HCT116 (cell line): Measurements from ENCODE around the gene PYGL. TPM values are rescaled to one million over a fixed set of nuclear protein-coding genes. Genes with fewer than 3 reads are reported as not detected.

Experiments
- ATAC-seq: fragments of 200-7000 bp; cut with Tn5 transposase; 2 replicates; pipeline ENCODE4 v1.9.1; 2020; ENCODE audit warnings: mild to moderate bottlenecking, moderate library complexity
- BruUV-seq: library from RNA; stranded (reverse); fragments of 400-500 nt; replicated peaks from 2 replicates; lab custom pipeline; 2021; lab: Mats Ljungman, UMichigan
- CTCF ChIA-PET: fragments of 300-600 bp; sonication (Branson Sonifier 250); formaldehyde crosslinking; loops from one replicate; lab custom pipeline; 2021; ENCODE audit warnings: antibody characterized with exemption; lab: Charles Lee
- POLR2A ChIA-PET: fragments of 300-600, 350-600 bp; sonication (Branson Sonifier 250); formaldehyde crosslinking; loops from one replicate; lab custom pipeline; 2021; ENCODE audit warnings: antibody characterized with exemption; lab: Charles Lee
- RAD21 ChIA-PET, 2 experiments: fragments of 300-600 bp; sonication (Branson Sonifier 250); formaldehyde crosslinking; loops; one replicate each; lab custom pipeline; 2023; ENCODE audit warnings: low total read pairs in 2 of 2; ENCODE audit not compliant: uncharacterized antibody in 2 of 2, unreplicated experiment in 2 of 2, low non-redundant PET in 1 of 2; lab: Charles Lee
- DNase-seq: peaks from one replicate; pipeline ENCODE4 v3.0.0-alpha.2; 2010; ENCODE audit warnings: low read depth, low spot score
- H2AFZ ChIP-seq: fragments of 200-600 bp; shearing (Covaris generic), sonication (generic); 2 replicates; pipeline ENCODE4 v1.6.1; 2017; ENCODE audit warnings: low read depth, mixed run types, mixed read lengths, antibody characterized with exemption, low read length; ENCODE audit not compliant: poor library complexity, severe bottlenecking
- H3K27ac ChIP-seq: 2 replicates; pipeline ENCODE4 v1.5.1; 2012; ENCODE audit warnings: low read depth, low read length
- H3K27me3 ChIP-seq: fragments of 200-600 bp; sonication (generic); 2 replicates; pipeline ENCODE4 v1.6.1; 2016; ENCODE audit warnings: mixed run types, low read length, mixed read lengths; ENCODE audit not compliant: insufficient read depth
- H3K36me3 ChIP-seq, 2 experiments: fragments of 200-500 bp in 1 of 2; fragments of 200-600 bp in 1 of 2; sonication (Bioruptor generic) in 1 of 2; sonication (generic) in 1 of 2; 2 replicates each; pipeline versions ENCODE4 v1.5.1 to v1.6.1; 2014 to 2016; ENCODE audit warnings: low read length in 2 of 2, inconsistent platforms in 1 of 2, mixed read lengths in 1 of 2, mixed run types in 1 of 2; ENCODE audit not compliant: insufficient read depth in 2 of 2, control insufficient read depth in 1 of 2
- H3K4me1 ChIP-seq, 2 experiments: fragments of 200-600 bp in 1 of 2; sonication (generic) in 1 of 2; 2 replicates each; pipeline versions ENCODE4 v1.5.1 to v1.6.1; 2012 to 2017; ENCODE audit warnings: low read length in 2 of 2, inconsistent platforms in 1 of 2, mild to moderate bottlenecking in 1 of 2, mixed read lengths in 1 of 2, mixed run types in 1 of 2, moderate library complexity in 1 of 2; ENCODE audit not compliant: insufficient read depth in 2 of 2, control insufficient read depth in 1 of 2
- H3K4me2 ChIP-seq: fragments of 200-600 bp; sonication (generic); 2 replicates; pipeline ENCODE4 v1.6.1; 2017; ENCODE audit warnings: mixed run types, low read length, mixed read lengths
- H3K4me3 ChIP-seq, 2 experiments: fragments of 200-600 bp in 1 of 2; sonication (generic) in 1 of 2; replicated peaks in 1 of 2; 2 replicates each; pipeline ENCODE4 v1.5.1; 2011 to 2016; ENCODE audit warnings: low read length in 2 of 2, control low read depth in 1 of 2, low read depth in 1 of 2, mild to moderate bottlenecking in 1 of 2, mixed read lengths in 1 of 2, mixed run types in 1 of 2
- H3K79me2 ChIP-seq: fragments of 200-600 bp; sonication (generic); 2 replicates; pipeline ENCODE4 v1.6.1; 2017; ENCODE audit warnings: mild to moderate bottlenecking, mixed run types, low read length, moderate library complexity, mixed read lengths; ENCODE audit not compliant: insufficient read depth
- H3K9ac ChIP-seq: fragments of 200-600 bp; sonication (generic); 2 replicates; pipeline ENCODE4 v1.6.1; 2016; ENCODE audit warnings: low read length, mixed read lengths
- H3K9me2 ChIP-seq: fragments of 200-600 bp; sonication (generic), shearing (Covaris generic); 2 replicates; pipeline ENCODE4 v1.6.1; 2017; ENCODE audit warnings: mixed run types, mild to moderate bottlenecking, moderate library complexity; ENCODE audit not compliant: insufficient read depth
- H3K9me3 ChIP-seq, 2 experiments: fragments of 200-500 bp in 1 of 2; fragments of 200-600 bp in 1 of 2; sonication (Bioruptor generic) in 1 of 2; sonication (generic) in 1 of 2; 2 replicates each; pipeline ENCODE4 v1.6.1; 2014 to 2017; ENCODE audit warnings: low read length in 2 of 2, mixed read lengths in 2 of 2, inconsistent platforms in 1 of 2, low read depth in 1 of 2, mild to moderate bottlenecking in 1 of 2, mixed run types in 1 of 2, moderate library complexity in 1 of 2; ENCODE audit not compliant: control insufficient read depth in 1 of 2, insufficient read depth in 1 of 2
- H4K20me1 ChIP-seq: fragments of 200-600 bp; sonication (generic), shearing (Covaris generic); 2 replicates; pipeline ENCODE4 v1.6.1; 2017; ENCODE audit warnings: mixed run types, mild to moderate bottlenecking, moderate library complexity; ENCODE audit not compliant: insufficient read depth
- ATF3 ChIP-seq: IDR thresholded peaks from 2 replicates; pipeline ENCODE4 v1.6.1; 2012
- CBX3 ChIP-seq: IDR thresholded peaks from 2 replicates; pipeline ENCODE4 v1.6.1; 2012; ENCODE audit warnings: low read depth
- EGR1 ChIP-seq: IDR thresholded peaks from 2 replicates; pipeline ENCODE4 v1.6.1; 2012; ENCODE audit warnings: low read depth
- EZH2 ChIP-seq: fragments of 200-600 bp; sonication (generic); IDR thresholded peaks from 2 replicates; pipeline ENCODE4 v1.6.1; 2017; ENCODE audit warnings: antibody characterized with exemption, mixed run types
- FOSL1 ChIP-seq: IDR thresholded peaks from 2 replicates; pipeline ENCODE4 v1.6.1; 2012; ENCODE audit warnings: low read depth
- JUND ChIP-seq: IDR thresholded peaks from 2 replicates; pipeline ENCODE4 v1.6.1; 2012
- MAX ChIP-seq: IDR thresholded peaks from 2 replicates; pipeline ENCODE4 v1.6.1; 2012
- POLR2A ChIP-seq: IDR thresholded peaks from 2 replicates; pipeline ENCODE4 v1.7.0; 2011; ENCODE audit warnings: borderline replicate concordance; ENCODE audit not compliant: insufficient read depth, insufficient read length; ENCODE audit errors: extremely low read depth
- RAD21 ChIP-seq: IDR thresholded peaks from 2 replicates; pipeline ENCODE4 v1.6.1; 2012; ENCODE audit warnings: low read depth, mild to moderate bottlenecking
- REST ChIP-seq: IDR thresholded peaks from 2 replicates; pipeline ENCODE4 v1.6.1; 2012; ENCODE audit warnings: low read depth
- SIN3A ChIP-seq: IDR thresholded peaks from 2 replicates; pipeline ENCODE4 v1.6.1; 2012; ENCODE audit warnings: low read depth
- SP1 ChIP-seq: IDR thresholded peaks from 2 replicates; pipeline ENCODE4 v1.6.1; 2012; ENCODE audit warnings: low read depth
- SRF ChIP-seq: IDR thresholded peaks from 2 replicates; pipeline ENCODE4 v1.6.1; 2012; ENCODE audit warnings: low read depth
- TCF7L2 ChIP-seq: IDR thresholded peaks from 2 replicates; pipeline ENCODE4 v1.7.0; 2011; ENCODE audit warnings: borderline replicate concordance, inconsistent platforms; ENCODE audit not compliant: insufficient read depth, insufficient read length; ENCODE audit errors: extremely low read depth
- ZBTB33 ChIP-seq: IDR thresholded peaks from 2 replicates; pipeline ENCODE4 v1.6.1; 2011; ENCODE audit warnings: mild to moderate bottlenecking, low read length, moderate library complexity; ENCODE audit not compliant: insufficient replicate concordance; ENCODE audit errors: extremely low read depth
- ZFX ChIP-seq: fragments of 450-650 bp; IDR thresholded peaks from 2 replicates; pipeline ENCODE4 v1.6.1; 2017
- ZNF274 ChIP-seq: fragments of 200-500 bp; sonication (Bioruptor generic); IDR thresholded peaks from 2 replicates; pipeline ENCODE4 v1.6.1; 2014; ENCODE audit warnings: mild to moderate bottlenecking, low read depth, low read length, inconsistent platforms
- intact Hi-C: fragments of 100-400 bp; cut with micrococcal nuclease; formaldehyde crosslinking; loops from 2 replicates; pipeline ENCODE4 v1.10.0; 2022
- total RNA-seq: library from RNA; stranded (reverse); gene quantifications from one replicate; pipeline ENCODE4 v1.2.1, GENCODE V29; 2021; ENCODE audit not compliant: unreplicated experiment

Gene PYGL
- total RNA-seq, 1 experiment from 2014 or later, result 173 TPM

- CTCF ChIA-PET, result no interaction called here
Measured at GRCh38 chr14:50904719-50905118, 39.6 kb downstream of the PYGL start.

More at GRCh38 chr14:50904719-50905118, 39.6 kb downstream of the PYGL start:
- TF ChIP-seq REST, result no peak
- no peak for TF ChIP-seq SRF
- no peak for TF ChIP-seq POLR2A
- no peak for TF ChIP-seq SIN3A
- no peak for TF ChIP-seq ZFX
- TF ChIP-seq JUND, result no peak
- TF ChIP-seq SP1, result no peak
- no peak for TF ChIP-seq CBX3
- TF ChIP-seq ZNF274, result no peak
- TF ChIP-seq EGR1, result no peak
- no peak for TF ChIP-seq RAD21
- TF ChIP-seq TCF7L2, result no peak
- no peak for TF ChIP-seq EZH2
- no peak for TF ChIP-seq ATF3
- TF ChIP-seq FOSL1, result no peak
- TF ChIP-seq MAX, result no peak
- TF ChIP-seq ZBTB33, result no peak
- no peaks in the 10 kb centered on the region for H3K27me3 ChIP-seq
- peaks cover 40 to 41% of the 10 kb centered on the region in 2 experiments for H3K36me3 ChIP-seq
- H3K9ac ChIP-seq, result no peak overlapping the region
- no peak for DNase-seq
- no peaks in the 10 kb centered on the region for H4K20me1 ChIP-seq
- H2AFZ ChIP-seq, result no peak overlapping the region
- ATAC-seq, result no peak
- no peaks in the 10 kb centered on the region for H3K9me2 ChIP-seq
- no peaks in the 10 kb centered on the region for H3K9me3 ChIP-seq
- no TSS peak for BruUV-seq
- ChIA-PET RAD21 (no interaction called here), POLR2A (no interaction called here)
- no peak overlapping the region for H3K4me3 ChIP-seq
- intact Hi-C loops, result no loop called here
- no peak overlapping the region for H3K27ac ChIP-seq
- H3K4me2 ChIP-seq, result no peak overlapping the region
- no peaks in the 10 kb centered on the region for H3K79me2 ChIP-seq
- no peaks in the 10 kb centered on the region for H3K4me1 ChIP-seq
